Activated T-cell treated with anti-CD3 and anti-CD28 coated beads, Interleukin-2, amount 50 U/mL, for 4 hours (primary cell): Measurements from ENCODE around the gene MRPL20. TPM values are rescaled to one million over a fixed set of nuclear protein-coding genes. Genes with fewer than 3 reads are reported as not detected.
"Not testable (repeated sequence)": the region's sequence is repeated elsewhere in the genome, so short reads cannot be mapped to it uniquely, and the experiment has no call there.

Experiments used
- ATAC-seq, 2 donors: fragments of 200-7000 bp; cut with Tn5 transposase; one replicate each; pipeline ENCODE4 v1.10.0; 2021
- DNase-seq: peaks from one replicate; pipeline ENCODE4 v3.0.0-alpha.2; 2020
- H3K27me3 Mint-ChIP-seq: one replicate; pipeline ENCODE4 v1.8.0; 2021; ENCODE audit warnings: low read depth, mixed read lengths
- H3K36me3 Mint-ChIP-seq: one replicate; pipeline ENCODE4 v1.8.0; 2022; ENCODE audit warnings: mixed read lengths; ENCODE audit not compliant: insufficient read depth
- H3K4me1 Mint-ChIP-seq: one replicate; pipeline ENCODE4 v1.8.0; 2021; ENCODE audit warnings: low read depth, mixed read lengths
- H3K4me3 Mint-ChIP-seq: one replicate; pipeline ENCODE4 v1.8.0; 2021; ENCODE audit warnings: mild to moderate bottlenecking, moderate library complexity, mixed read lengths
- H3K9me3 Mint-ChIP-seq: one replicate; pipeline ENCODE4 v1.8.0; 2021; ENCODE audit warnings: mixed read lengths
- total RNA-seq, 3 donors: library from RNA; stranded (reverse); gene quantifications; one replicate each; pipeline ENCODE4 v1.2.1, GENCODE V29; 2021

Gene MRPL20
- total RNA-seq, 3 donors from 2014 or later, result 254 to 300 (median 271) TPM

- peaks cover 2% of the 10 kb centered on the region for H3K4me1 Mint-ChIP-seq
- no peaks in the 10 kb centered on the region for H3K36me3 Mint-ChIP-seq
- H3K4me3 Mint-ChIP-seq, result no peak overlapping the region
- ATAC-seq (no peak), DNase-seq (no peak)
- peaks cover 39% of the 10 kb centered on the region for H3K27me3 Mint-ChIP-seq
- H3K9me3 Mint-ChIP-seq, result no peaks in the 10 kb centered on the region
Observed at GRCh38 chr1:1425753-1426495, 18.8 kb upstream of the MRPL20 start.

GRCh38 chr1:1425426-1425752 lies 18.3 kb upstream of the MRPL20 start:
- DNase-seq (no peak), ATAC-seq (no peak)
- Mint-ChIP-seq H3K4me1 (peaks cover 2% of the 10 kb centered on the region), H3K9me3 (no peaks in the 10 kb centered on the region), H3K27me3 (peaks cover 41% of the 10 kb centered on the region), H3K36me3 (no peaks in the 10 kb centered on the region), H3K4me3 (no peak overlapping the region)

DNA sequence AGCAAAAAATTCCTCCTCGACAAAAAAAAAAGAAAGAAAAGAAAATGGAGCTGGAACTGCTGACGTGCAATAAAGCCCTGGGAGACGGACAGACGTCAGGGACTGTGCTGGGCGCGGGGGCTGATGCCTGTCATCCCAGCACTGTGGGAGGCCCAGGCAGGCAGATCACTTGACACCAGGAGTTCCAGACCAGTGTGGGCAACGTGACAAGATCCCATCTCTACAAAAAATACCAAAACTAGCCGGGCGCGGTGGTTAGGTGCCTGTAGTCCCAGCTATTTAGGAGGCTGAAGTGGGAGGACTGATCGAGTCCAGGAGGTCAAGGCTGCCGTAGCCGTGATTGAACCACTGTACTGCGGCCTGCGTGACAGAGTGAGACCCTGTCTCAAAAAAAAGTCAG lies 17.6 kb upstream of the MRPL20 start:
- H3K9me3 Mint-ChIP-seq, result no peaks in the 10 kb centered on the region
- peaks cover 2% of the 10 kb centered on the region for H3K4me1 Mint-ChIP-seq
- H3K4me3 Mint-ChIP-seq, result no peak overlapping the region
- ATAC-seq, result no peak
- no peak for DNase-seq
- H3K27me3 Mint-ChIP-seq, result peaks cover 38% of the 10 kb centered on the region
- no peaks in the 10 kb centered on the region for H3K36me3 Mint-ChIP-seq

DNA sequence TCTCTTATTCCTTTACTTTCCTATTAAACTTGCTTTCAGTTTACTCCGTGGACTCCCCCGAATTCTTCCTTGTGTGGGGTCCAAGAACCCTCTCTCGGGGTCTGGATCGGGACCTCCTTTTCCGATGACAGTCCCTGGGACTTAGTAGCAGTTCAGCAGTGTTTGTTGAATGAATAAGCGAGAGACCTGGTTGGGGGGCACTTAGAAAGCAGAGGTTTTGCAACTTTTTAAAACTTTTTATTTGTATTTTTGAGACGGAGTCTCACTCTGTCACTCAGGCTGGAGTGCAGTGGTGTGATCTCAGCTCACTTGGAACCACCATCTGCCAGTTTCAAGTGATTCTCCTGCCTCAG lies 16.1 kb upstream of the MRPL20 start:
- ATAC-seq (no peak), DNase-seq (no peak)
- Mint-ChIP-seq H3K4me3 (no peak overlapping the region), H3K27me3 (peaks cover 29% of the 10 kb centered on the region), H3K4me1 (no peaks in the 10 kb centered on the region), H3K9me3 (no peaks in the 10 kb centered on the region), H3K36me3 (no peaks in the 10 kb centered on the region)

GRCh38 chr1:1422465-1423244 lies 15.6 kb upstream of the MRPL20 start:
- Mint-ChIP-seq H3K9me3 (no peaks in the 10 kb centered on the region), H3K36me3 (no peaks in the 10 kb centered on the region), H3K4me3 (no peak overlapping the region), H3K27me3 (peaks cover 29% of the 10 kb centered on the region), H3K4me1 (peaks cover 1% of the 10 kb centered on the region)
- DNase-seq (no peak), ATAC-seq (peak in 1 of 2 donors; percentile 9)

DNA sequence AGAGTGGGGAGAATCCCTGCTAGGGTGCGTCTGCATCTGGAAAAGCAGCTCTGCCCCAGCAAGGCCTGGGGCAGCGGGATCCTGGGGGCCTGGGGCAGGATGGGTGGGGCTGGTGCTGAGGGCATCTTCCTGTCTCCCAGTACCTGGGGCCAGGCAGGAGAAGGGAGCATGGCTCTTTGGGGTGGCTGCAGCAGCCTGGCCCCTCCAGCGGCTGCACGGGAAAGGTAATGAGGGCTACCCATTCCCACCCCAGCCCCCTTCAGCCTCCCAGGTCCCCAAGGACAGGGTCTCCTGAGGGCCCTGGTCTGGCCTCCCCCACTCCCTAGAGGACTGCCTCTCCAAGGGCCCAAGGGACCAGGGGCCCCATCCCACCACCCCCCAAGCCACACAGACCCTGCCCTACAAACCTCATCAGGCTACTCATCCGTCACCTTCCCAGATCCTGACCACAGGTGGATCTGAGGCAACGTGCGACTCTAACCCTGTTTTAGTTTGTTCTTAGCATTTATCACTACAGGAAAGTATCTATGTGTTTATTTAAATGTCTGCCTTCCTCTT lies 14.9 kb upstream of the MRPL20 start:
- ATAC-seq (no peak), DNase-seq (no peak)
- H3K36me3 Mint-ChIP-seq, result no peaks in the 10 kb centered on the region
- H3K4me3 Mint-ChIP-seq, result no peak overlapping the region
- H3K27me3 Mint-ChIP-seq, result peaks cover 29% of the 10 kb centered on the region
- H3K9me3 Mint-ChIP-seq, result no peaks in the 10 kb centered on the region
- peaks cover 1% of the 10 kb centered on the region for H3K4me1 Mint-ChIP-seq

GRCh38 chr1:1421147-1421906 lies 14.2 kb upstream of the MRPL20 start, which contains the start of gene ANKRD65:
ANKRD65 (minus strand) TSS chr1:1421276; CDS start chr1:1421005, 271 bp downstream.
- Mint-ChIP-seq H3K9me3 (no peaks in the 10 kb centered on the region), H3K4me1 (peaks cover 1% of the 10 kb centered on the region), H3K27me3 (peaks cover 27% of the 10 kb centered on the region), H3K4me3 (no peak within 1 kb of the TSS), H3K36me3 (no peaks in the 10 kb centered on the region)
- ATAC-seq (no peak), DNase-seq (no peak)

DNA sequence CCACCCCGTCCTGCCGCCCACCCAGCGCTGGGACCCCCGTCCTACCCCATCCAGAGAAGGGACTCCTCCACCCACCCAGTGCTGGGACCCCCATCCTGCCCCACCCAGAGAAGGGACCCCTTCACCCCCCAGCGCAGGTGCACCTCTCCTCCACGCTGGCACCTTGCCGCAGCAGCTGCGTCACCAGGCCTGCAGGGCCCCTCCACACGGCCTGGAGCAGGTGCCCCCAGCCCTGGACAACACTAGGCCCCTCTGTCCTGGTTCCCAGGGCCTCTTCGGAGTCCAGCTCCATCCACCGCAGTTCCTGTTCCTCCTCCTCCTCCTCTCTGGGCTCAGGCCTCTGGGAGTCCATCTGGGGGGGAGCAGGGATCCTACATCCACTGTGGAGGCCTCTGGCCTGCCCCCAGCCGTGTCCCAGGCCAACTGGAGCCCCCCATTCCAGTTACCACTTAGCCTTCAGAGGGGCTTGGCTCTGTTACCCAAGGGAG lies 13.6 kb upstream of the MRPL20 start:
- Mint-ChIP-seq H3K4me3 (no peak overlapping the region), H3K9me3 (no peaks in the 10 kb centered on the region), H3K4me1 (peaks cover 1% of the 10 kb centered on the region), H3K27me3 (peaks cover 23% of the 10 kb centered on the region), H3K36me3 (no peaks in the 10 kb centered on the region)
- DNase-seq (no peak), ATAC-seq (no peak)

GRCh38 chr1:1419813-1420653 lies 12.9 kb upstream of the MRPL20 start:
- Mint-ChIP-seq H3K36me3 (no peaks in the 10 kb centered on the region), H3K4me3 (no peak overlapping the region), H3K4me1 (peaks cover 1% of the 10 kb centered on the region), H3K27me3 (peaks cover 20% of the 10 kb centered on the region), H3K9me3 (no peaks in the 10 kb centered on the region)
- peak; percentile 78 to 83 for ATAC-seq
- no peak for DNase-seq

DNA sequence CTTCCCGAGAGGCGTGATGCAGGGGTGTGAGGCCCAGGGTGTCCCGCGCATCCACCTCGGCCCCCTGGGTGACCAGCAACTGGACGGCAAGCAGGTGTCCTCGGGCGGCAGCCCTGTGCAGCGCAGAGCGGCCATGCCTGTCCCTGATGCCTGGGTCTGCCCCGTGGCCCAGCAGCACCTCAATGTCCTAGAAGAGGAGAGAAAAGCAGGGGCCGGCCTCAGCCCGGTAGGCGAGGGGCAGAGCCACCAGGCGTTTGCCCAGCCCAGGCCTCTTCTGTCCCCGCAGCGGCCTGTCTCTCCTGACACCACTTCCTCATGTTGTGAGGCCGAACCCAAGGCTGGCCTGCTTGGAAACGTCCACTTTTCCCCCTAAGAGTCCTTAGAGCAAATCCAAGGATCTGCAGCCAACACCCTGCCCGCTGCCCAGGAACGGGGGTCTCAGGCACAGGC lies 12.3 kb upstream of the MRPL20 start:
- Mint-ChIP-seq H3K9me3 (no peaks in the 10 kb centered on the region), H3K27me3 (peaks cover 16% of the 10 kb centered on the region), H3K4me3 (no peak overlapping the region), H3K4me1 (peaks cover 1% of the 10 kb centered on the region), H3K36me3 (no peaks in the 10 kb centered on the region)
- no peak for DNase-seq
- no peak for ATAC-seq

- DNase-seq, result no peak
- Mint-ChIP-seq H3K36me3 (no peaks in the 10 kb centered on the region), H3K4me1 (peaks cover 1% of the 10 kb centered on the region), H3K4me3 (no peak overlapping the region), H3K9me3 (no peaks in the 10 kb centered on the region), H3K27me3 (peaks cover 16% of the 10 kb centered on the region)
- ATAC-seq, result no peak
Observed at GRCh38 chr1:1418464-1419362, 11.6 kb upstream of the MRPL20 start.

- H3K9me3 Mint-ChIP-seq, H3K36me3 Mint-ChIP-seq, ATAC-seq, H3K4me1 Mint-ChIP-seq, DNase-seq, H3K4me3 Mint-ChIP-seq: not testable (repeated sequence)
- H3K27me3 Mint-ChIP-seq, result peaks cover 13% of the 10 kb centered on the region
Observed at GRCh38 chr1:1417825-1418463, 10.9 kb upstream of the MRPL20 start.
